Gastroesophageal sphincter (tissue), 3 donors: ENCODE measurements around the gene CEBPA.

ENCODE experiments used
- POLR2A ChIP-seq, 2 donors: fragments of 450-650 bp; IDR thresholded peaks; one replicate each; pipeline ENCODE4 v1.6.1; 2017; ENCODE audit warnings: antibody characterized with exemption in 2 of 2, mild to moderate bottlenecking in 2 of 2, moderate library complexity in 1 of 2
- TF ChIP-seq, protein P1 (sequence below), 4 experiments: fragments of 200-600 bp in 2 of 4; fragments of 450-650 bp in 2 of 4; sonication (generic) in 1 of 4; IDR thresholded peaks; one replicate each; pipeline ENCODE4 v1.5.1; 2017 to 2019; ENCODE audit warnings: antibody characterized with exemption in 4 of 4, mild to moderate bottlenecking in 2 of 4, moderate library complexity in 2 of 4

DNA sequence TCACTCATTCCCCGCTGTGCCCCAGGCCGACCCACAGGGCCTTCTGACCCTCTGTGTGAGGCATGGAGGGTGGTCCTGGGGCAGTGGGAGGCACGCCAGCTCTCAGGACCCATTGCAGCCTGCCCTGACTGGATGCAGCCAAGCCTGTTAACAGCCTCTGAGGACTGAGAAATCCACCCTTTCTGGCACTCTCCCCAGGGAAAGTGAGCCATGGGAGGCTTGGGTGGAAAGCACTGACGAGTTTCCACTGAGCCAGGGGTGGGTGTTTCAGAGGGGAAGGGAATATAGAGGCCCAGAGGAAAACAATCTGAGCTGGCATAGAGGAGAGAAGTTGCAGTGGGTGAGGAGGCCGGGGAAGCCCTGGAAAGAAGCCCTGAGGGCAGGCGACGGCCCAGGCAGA lies 46.1 kb downstream of the CEBPA start:
- TF ChIP-seq POLR2A (IDR thresholded peaks at IDR 0.05) = no peak
- TF ChIP-seq, protein P1, sequence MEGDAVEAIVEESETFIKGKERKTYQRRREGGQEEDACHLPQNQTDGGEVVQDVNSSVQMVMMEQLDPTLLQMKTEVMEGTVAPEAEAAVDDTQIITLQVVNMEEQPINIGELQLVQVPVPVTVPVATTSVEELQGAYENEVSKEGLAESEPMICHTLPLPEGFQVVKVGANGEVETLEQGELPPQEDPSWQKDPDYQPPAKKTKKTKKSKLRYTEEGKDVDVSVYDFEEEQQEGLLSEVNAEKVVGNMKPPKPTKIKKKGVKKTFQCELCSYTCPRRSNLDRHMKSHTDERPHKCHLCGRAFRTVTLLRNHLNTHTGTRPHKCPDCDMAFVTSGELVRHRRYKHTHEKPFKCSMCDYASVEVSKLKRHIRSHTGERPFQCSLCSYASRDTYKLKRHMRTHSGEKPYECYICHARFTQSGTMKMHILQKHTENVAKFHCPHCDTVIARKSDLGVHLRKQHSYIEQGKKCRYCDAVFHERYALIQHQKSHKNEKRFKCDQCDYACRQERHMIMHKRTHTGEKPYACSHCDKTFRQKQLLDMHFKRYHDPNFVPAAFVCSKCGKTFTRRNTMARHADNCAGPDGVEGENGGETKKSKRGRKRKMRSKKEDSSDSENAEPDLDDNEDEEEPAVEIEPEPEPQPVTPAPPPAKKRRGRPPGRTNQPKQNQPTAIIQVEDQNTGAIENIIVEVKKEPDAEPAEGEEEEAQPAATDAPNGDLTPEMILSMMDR (IDR thresholded peaks at IDR 0.05) = no peak
